Subcutaneous adipose tissue (tissue), 4 donors: ENCODE measurements around the gene AVPR2. TPM values are rescaled to one million over a fixed set of nuclear protein-coding genes. Genes with fewer than 3 reads are reported as not detected.

ENCODE experiments used
- CTCF ChIP-seq: fragments of 450-650 bp; IDR thresholded peaks from one replicate; pipeline ENCODE4 v1.5.1; 2016; ENCODE audit warnings: low read depth, mild to moderate bottlenecking, control low read depth, antibody characterized with exemption, moderate library complexity
- total RNA-seq, 4 donors: library from RNA; depleted of rRNA; stranded (reverse); fragments of >200 nt; gene quantifications; one replicate each; pipeline ENCODE4 v1.1.0, GENCODE V29; 2016

The AVPR2 gene
- total RNA-seq, 4 donors from 2014 or later, result 3.4 to 13.9 (median 5.7) TPM

DNA sequence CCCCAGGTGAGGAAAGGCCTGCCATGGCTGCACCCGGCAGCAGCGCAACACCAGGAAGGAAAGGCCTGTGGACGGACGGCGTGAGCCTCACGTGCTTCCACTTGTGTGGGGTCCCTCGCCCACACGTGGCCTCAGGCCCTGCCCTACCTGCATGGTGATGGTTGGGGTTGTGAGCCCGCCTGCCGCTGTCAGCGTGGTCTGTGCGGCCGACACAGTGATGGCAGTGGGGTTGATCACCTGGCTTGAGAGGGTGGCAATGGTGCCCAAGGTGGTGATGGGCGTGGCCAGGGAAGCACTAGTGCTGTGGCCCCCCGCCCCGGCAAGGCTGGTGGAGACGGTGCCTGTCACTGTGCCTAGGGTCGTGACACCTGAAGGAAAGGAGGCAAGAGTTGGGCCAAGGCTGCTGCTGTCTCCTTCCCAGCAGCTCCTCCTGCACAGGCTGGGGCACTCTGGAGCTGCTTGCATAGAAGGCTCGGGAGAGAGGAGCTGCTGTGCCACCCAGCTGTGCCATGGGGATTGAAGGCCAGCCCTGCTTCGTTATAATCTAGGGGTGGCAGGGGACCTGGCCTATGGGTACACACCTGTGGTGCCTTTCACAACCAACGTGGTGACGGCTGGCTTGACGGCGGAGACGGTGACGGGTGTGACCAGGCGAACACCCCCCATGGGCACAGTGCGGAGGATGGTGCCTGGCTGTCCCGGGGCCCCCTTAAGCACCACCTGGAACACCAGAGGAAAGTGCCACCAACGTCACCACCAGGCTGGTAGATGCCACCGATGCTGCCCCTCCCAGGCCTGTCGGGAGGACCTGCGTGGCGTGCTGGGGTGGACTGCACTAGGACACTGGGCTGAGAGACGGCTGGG lies 51.8 kb downstream of the AVPR2 start:
- TF ChIP-seq CTCF, result no peak

Other genes with a start within 250 kb of the AVPR2 start
- gene PNCK, start 230.9 kb upstream of the AVPR2 start, total RNA-seq, result 1 to 10 TPM in 2 of 4 donors, not detected in 2; 1.8 to 2.6 TPM
- 10 to 100 TPM; 20.2 to 98.0 (median 30.6) TPM for gene SLC6A8, start 216.7 kb upstream of the AVPR2 start, total RNA-seq
- 100 to 1,000 TPM; 214 to 334 (median 269) TPM for gene BCAP31, start 180.3 kb upstream of the AVPR2 start, total RNA-seq
- gene ABCD1, start 179.8 kb upstream of the AVPR2 start, total RNA-seq, result 10 to 100 TPM; 12.4 to 83.8 (median 28.1) TPM
- gene PLXNB3, start 140.4 kb upstream of the AVPR2 start, total RNA-seq, result 10 to 100 TPM in 3 of 4 donors, 1 to 10 TPM in 1; 8.8 to 47.3 (median 24.5) TPM
- gene SRPK3, start 123.6 kb upstream of the AVPR2 start, total RNA-seq, result 1 to 10 TPM in 3 of 4 donors, under 1 TPM in 1; 0.49 to 2.1 (median 1.5) TPM
- 10 to 100 TPM; 40.9 to 70.0 (median 69.5) TPM for gene IDH3G, start 110.3 kb upstream of the AVPR2 start, total RNA-seq
- 100 to 1,000 TPM in 3 of 4 donors, 10 to 100 TPM in 1; 75.4 to 172 (median 140) TPM for gene SSR4, start 110.0 kb upstream of the AVPR2 start, total RNA-seq
- gene PDZD4, start 74.1 kb upstream of the AVPR2 start, total RNA-seq, result 1 to 10 TPM in 1 of 4 donors, under 1 TPM in 3; 0.65 to 1.3 (median 0.80) TPM
- 1 to 10 TPM in 2 of 4 donors, under 1 TPM in 2; 0.68 to 1.5 (median 0.95) TPM for gene L1CAM, start 18.5 kb upstream of the AVPR2 start, total RNA-seq
- 10 to 100 TPM in 3 of 4 donors, 1 to 10 TPM in 1; 8.5 to 37.4 (median 28.2) TPM for gene ARHGAP4, start 21.6 kb downstream of the AVPR2 start, total RNA-seq
- 10 to 100 TPM; 69.4 to 87.8 (median 76.5) TPM for gene NAA10, start 30.4 kb downstream of the AVPR2 start, total RNA-seq
- 10 to 100 TPM; 14.0 to 43.4 (median 29.5) TPM for gene RENBP, start 40.0 kb downstream of the AVPR2 start, total RNA-seq
- gene HCFC1, start 67.1 kb downstream of the AVPR2 start, total RNA-seq, result 10 to 100 TPM; 17.7 to 33.9 (median 21.2) TPM
- 1 to 10 TPM; 2.0 to 10.0 (median 6.1) TPM for gene TMEM187, start 68.1 kb downstream of the AVPR2 start, total RNA-seq
- gene IRAK1, start 115.2 kb downstream of the AVPR2 start, total RNA-seq, result 10 to 100 TPM; 42.7 to 74.4 (median 47.3) TPM
- 10 to 100 TPM; 36.8 to 71.2 (median 47.1) TPM for gene MECP2, start 193.0 kb downstream of the AVPR2 start, total RNA-seq
- gene OPN1LW, start 239.6 kb downstream of the AVPR2 start, total RNA-seq, result not detected